Heart right ventricle (tissue), 16 donors: ENCODE results near the gene FAM217B. TPM values are rescaled to one million over a fixed set of nuclear protein-coding genes. Genes with fewer than 3 reads are reported as not detected.

ENCODE experiments used
- ATAC-seq, 8 donors: fragments of 200-7000 bp; cut with Tn5 transposase; one replicate each; pipeline ENCODE4 v1.9.1; 2020; ENCODE audit warnings: mild to moderate bottlenecking in 8 of 8, moderate library complexity in 8 of 8, moderate number of reproducible peaks in 1 of 8
- DNase-seq, 2 donors: peaks; one replicate each; pipeline ENCODE4 v3.0.0-alpha.2; 2020
- H3K27ac ChIP-seq, 10 donors: fragments of 200-600 bp; sonication (generic) in 2 of 10; one replicate each; pipeline versions ENCODE4 v1.5.0 to v1.8.0; 2020 to 2022; ENCODE audit warnings: mild to moderate bottlenecking in 3 of 10
- H3K27me3 ChIP-seq, 7 donors: fragments of 200-600 bp; one replicate each; pipeline ENCODE4 v1.8.0; 2021 to 2022; ENCODE audit warnings: mild to moderate bottlenecking in 2 of 7
- H3K36me3 ChIP-seq, 9 donors: fragments of 200-600 bp; sonication (generic) in 1 of 9; one replicate each; pipeline versions ENCODE4 v1.5.0 to v1.8.0; 2020 to 2022; ENCODE audit warnings: mild to moderate bottlenecking in 2 of 9
- H3K4me1 ChIP-seq, 9 donors: fragments of 200-600 bp; sonication (generic) in 1 of 9; one replicate each; pipeline versions ENCODE4 v1.5.0 to v1.8.0; 2020 to 2022; ENCODE audit warnings: mild to moderate bottlenecking in 4 of 9
- H3K4me3 ChIP-seq, 10 donors: fragments of 200-600 bp; sonication (generic) in 2 of 10; one replicate each; pipeline versions ENCODE4 v1.5.0 to v1.8.0; 2020 to 2022; ENCODE audit warnings: mild to moderate bottlenecking in 7 of 10, moderate library complexity in 2 of 10
- H3K9me3 ChIP-seq, 11 donors: fragments of 200-600 bp in 10 of 11; sonication (generic) in 2 of 11; one replicate each; pipeline versions ENCODE4 v1.5.0 to v1.8.0; 2013 to 2022; ENCODE audit warnings: mild to moderate bottlenecking in 2 of 11, control low read depth in 1 of 11, moderate library complexity in 1 of 11
- CTCF ChIP-seq, 9 donors: fragments of 200-600 bp; sonication (generic) in 2 of 9; IDR thresholded peaks; one replicate each; pipeline versions ENCODE4 v1.5.0 to v1.8.0; 2021 to 2022; ENCODE audit warnings: antibody characterized with exemption in 9 of 9, mild to moderate bottlenecking in 5 of 9, moderate library complexity in 1 of 9
- WGBS, 2 donors: extraction: QIAGEN DNeasy Blood & Tissue Kit; methylation state at CpG; one replicate each; pipeline ENCODE4 v1.1.7; 2013; ENCODE audit warnings: inconsistent platforms in 1 of 2; 5-methylcytosine and 5-hydroxymethylcytosine counted together
- intact Hi-C, 10 donors: fragments of 100-400 bp; cut with DNase I; formaldehyde crosslinking; loops; one replicate each; pipeline versions ENCODE4 v1.11.1 to v1.14.2; 2022
- polyA plus RNA-seq, 2 donors: library from polyadenylated mRNA; stranded (reverse); fragments of 200-250 nt; gene quantifications; one replicate each; pipeline ENCODE4 v1.2.3, GENCODE V29; 2013
- total RNA-seq, 10 donors: library from RNA; stranded (reverse); fragmentation: NEBNext Ultra II Directional in 3 of 10; extraction: Animal tissue kit (Norgen Biotek cat#: 25700) in 3 of 10; gene quantifications; one replicate each; pipeline versions ENCODE4 v1.2.1 to v1.2.4, GENCODE V29; 2021 to 2023
- donor health status: Arrhythmogenic right ventricular cardiomyopathy.
- donor health status: ischemic (EF 13 %, LVEDD 7.1; RV severe dilation, severe dysfunction).
- donor health status: healthy with polysubstance abuse.
- donor health status: DM: no; HTN: yes; CAD: no.
- donor health status: DM: no; HTN: no; CAD: no.
- donor health status: ischemic (EF 25% LVEDD 6.9; RV normal size, moderate dysfunction).
- donor health status: ischemic (EF 25% LVEDD 5.7; RV mildly dilated, moderate dysfunction).
- donor health status: healthy.
- donor health status: DM: yes; HTN: yes; CAD: no.
- donor health status: Ischemic cardiomyopathy.
- donor health status: ischemic (EF 35%, LVEDD 5.7; RV mildly dilated, moderate dysfunction).
- donor health status: nonischemic (EF 11% LVEDD 7.7; RV severe dilation, severe dysfunction).
- donor health status: DM: yes; HTN: yes; CAD: no.
- donor health status: PGD.
- donor health status: ischemic (EF 29% LVEDD 5.4; RV normal size, mild dysfunction).
- donor health status: nonischemic (EF 23%, LVEDD 6.1; RV moderate dilation, normal function).

The FAM217B gene
- total and polyA plus RNA-seq, 12 donors, result 2.4 to 38.3 (median 27.2) TPM

GRCh38 chr20:59933849-59934585 lies 6.2 kb upstream of the FAM217B start:
- H3K36me3 ChIP-seq, result peaks cover 0 to 6% (median 0%) of the 10 kb centered on the region in 9 donors
- DNase-seq, result peak; percentile 80 to 86
- peak; percentile 90 to 94 (median 91) for ATAC-seq
- H3K4me3 ChIP-seq, result peak overlapping the region; percentile 62 to 97 (median 77)
- peak; percentile 91 to 99 (median 97) for TF ChIP-seq CTCF (IDR thresholded peaks at IDR 0.05)
- WGBS, 2 donors, result 1 to 2% methylated on average over 59 of the region's 59 CpGs
- H3K27ac ChIP-seq, result peak overlapping the region; percentile 5 to 90 (median 83)
- H3K27me3 ChIP-seq, result no peaks in the 10 kb centered on the region
- peaks cover 3 to 50% (median 39%) of the 10 kb centered on the region in 9 donors for H3K4me1 ChIP-seq
- no peaks in the 10 kb centered on the region for H3K9me3 ChIP-seq
- intact Hi-C loops, result loop anchor here in 1 of 10 donors (10.0 kb wide), 1 partner anchor 149 kb away; no protein-coding TSS in a partner anchor

- Histone ChIP-seq H3K27ac (peak overlapping the region in 4 of 10 donors; percentile 72 to 99 (median 96)), H3K4me3 (peak overlapping the region in 1 of 10 donors; percentile 2), H3K27me3 (no peaks in the 10 kb centered on the region), H3K9me3 (no peaks in the 10 kb centered on the region), H3K36me3 (peaks cover 0 to 6% (median 0%) of the 10 kb centered on the region in 9 donors), H3K4me1 (peaks cover 3 to 54% (median 43%) of the 10 kb centered on the region in 9 donors)
- intact Hi-C loops, result loop anchor here in 1 of 10 donors (10.0 kb wide), 1 partner anchor 151 kb away; no protein-coding TSS in a partner anchor
- no peak for DNase-seq
- ATAC-seq, result no peak
- no peak for TF ChIP-seq CTCF (IDR thresholded peaks at IDR 0.05)
- 86 to 88% methylated on average over 8 of the region's 8 CpGs for WGBS, 2 donors
Observed at GRCh38 chr20:59935457-59936185, 4.6 kb upstream of the FAM217B start.

- peaks cover 3 to 60% (median 48%) of the 10 kb centered on the region in 9 donors for H3K4me1 ChIP-seq
- 33 to 47% methylated on average over 4 of the region's 4 CpGs for WGBS, 2 donors
- peaks cover 0 to 6% (median 0%) of the 10 kb centered on the region in 9 donors for H3K36me3 ChIP-seq
- no peak for ATAC-seq
- H3K27me3 ChIP-seq, result no peaks in the 10 kb centered on the region
- intact Hi-C loops, result loop anchor here in 1 of 10 donors (10.0 kb wide), 1 partner anchor 152 kb away; no protein-coding TSS in a partner anchor
- peak overlapping the region in 4 of 10 donors; percentile 74 to 86 (median 80) for H3K4me3 ChIP-seq
- no peaks in the 10 kb centered on the region for H3K9me3 ChIP-seq
- no peak for DNase-seq
- peak overlapping the region in 6 of 10 donors; percentile 72 to 99 (median 96) for H3K27ac ChIP-seq
- no peak for TF ChIP-seq CTCF (IDR thresholded peaks at IDR 0.05)
Observed at GRCh38 chr20:59936409-59936808, 3.8 kb upstream of the FAM217B start.

- Histone ChIP-seq H3K4me1 (peaks cover 7 to 68% (median 56%) of the 10 kb centered on the region in 9 donors), H3K27ac (peak overlapping the region in 7 of 10 donors; percentile 72 to 100 (median 96)), H3K9me3 (no peaks in the 10 kb centered on the region), H3K4me3 (peak overlapping the region in 5 of 10 donors; percentile 9 to 86 (median 77)), H3K27me3 (no peaks in the 10 kb centered on the region), H3K36me3 (peaks cover 0 to 7% (median 0%) of the 10 kb centered on the region in 9 donors)
- no peak for ATAC-seq
- intact Hi-C loops, result loop anchor here in 1 of 10 donors (10.0 kb wide), 1 partner anchor 152 kb away; no protein-coding TSS in a partner anchor
- TF ChIP-seq CTCF (IDR thresholded peaks at IDR 0.05), result no peak
- DNase-seq, result no peak
- WGBS, 2 donors, result 53 to 55% methylated on average over 3 of the region's 3 CpGs
Observed at GRCh38 chr20:59937150-59937549, 3.0 kb upstream of the FAM217B start.
